Neural cell (in vitro differentiated cells): ENCODE measurements around the gene RMDN2. TPM values are rescaled to one million over a fixed set of nuclear protein-coding genes. Genes with fewer than 3 reads are reported as not detected.

Experiments
- H2AFZ ChIP-seq: fragments of 200-600, 300-800 bp; sonication (generic), shearing (Covaris generic); 2 replicates; pipeline ENCODE4 v1.6.0; 2014; ENCODE audit warnings: low read depth, mild to moderate bottlenecking, antibody characterized with exemption, low read length, moderate library complexity
- H3F3A ChIP-seq: fragments of 200-600 bp; shearing (Covaris generic); 2 replicates; pipeline ENCODE4 v1.6.1; 2016; ENCODE audit warnings: mild to moderate bottlenecking, moderate library complexity, mixed read lengths, antibody characterized with exemption, low read length; ENCODE audit not compliant: insufficient read depth, poor library complexity, severe bottlenecking
- H3K27ac ChIP-seq: fragments of 200-600, 300-800 bp; sonication (generic), shearing (Covaris generic); 2 replicates; pipeline ENCODE4 v1.5.1; 2014; ENCODE audit warnings: mild to moderate bottlenecking, low read length, moderate library complexity
- H3K27me3 ChIP-seq: fragments of 300-800, 200-600 bp; sonication (generic), shearing (Covaris generic); 2 replicates; pipeline ENCODE4 v1.6.0; 2014; ENCODE audit warnings: mild to moderate bottlenecking, low read depth, low read length, moderate library complexity; ENCODE audit not compliant: insufficient read depth
- H3K36me3 ChIP-seq: fragments of 300-800, 200-600 bp; sonication (generic), shearing (Covaris generic); 2 replicates; pipeline ENCODE4 v1.5.1; 2014; ENCODE audit warnings: mild to moderate bottlenecking, antibody characterized with exemption, low read length, moderate library complexity; ENCODE audit not compliant: insufficient read depth
- H3K4me2 ChIP-seq: fragments of 300-800, 200-600 bp; sonication (generic), shearing (Covaris generic); 2 replicates; pipeline ENCODE4 v1.6.0; 2014; ENCODE audit warnings: mild to moderate bottlenecking, low read length
- H3K4me3 ChIP-seq: fragments of 300-800, 200-600 bp; sonication (generic), shearing (Covaris generic); 2 replicates; pipeline ENCODE4 v1.5.1; 2014; ENCODE audit warnings: mild to moderate bottlenecking, low read length, moderate library complexity
- H3K79me2 ChIP-seq: fragments of 200-600 bp; shearing (Covaris generic); replicated peaks from 2 replicates; pipeline ENCODE4 v1.6.0; 2014; ENCODE audit warnings: mild to moderate bottlenecking, low read length, moderate library complexity; ENCODE audit not compliant: insufficient read depth
- H3K9ac ChIP-seq: fragments of 300-800, 200-600 bp; sonication (generic), shearing (Covaris generic); 2 replicates; pipeline ENCODE4 v1.6.1; 2016; ENCODE audit warnings: mild to moderate bottlenecking, low read length, mixed read lengths
- H3K9me2 ChIP-seq: fragments of 200-600 bp; shearing (Covaris generic); 2 replicates; pipeline ENCODE4 v1.6.1; 2016; ENCODE audit warnings: mild to moderate bottlenecking, low read length, mixed read lengths; ENCODE audit not compliant: insufficient read depth
- H3K9me3 ChIP-seq: fragments of 200-600, 300-800 bp; sonication (generic), shearing (Covaris generic); 2 replicates; pipeline ENCODE4 v1.6.1; 2016; ENCODE audit warnings: mild to moderate bottlenecking, mixed run types, low read length, moderate library complexity, mixed read lengths
- H4K20me1 ChIP-seq: fragments of 200-600 bp; shearing (Covaris generic); 2 replicates; pipeline ENCODE4 v1.6.1; 2016; ENCODE audit warnings: mild to moderate bottlenecking, mixed run types; ENCODE audit not compliant: insufficient read depth
- CTCF ChIP-seq: fragments of 450-650 bp; IDR thresholded peaks from 2 replicates; pipeline ENCODE4 v1.5.1; 2014; ENCODE audit warnings: antibody characterized with exemption, mild to moderate bottlenecking, moderate library complexity; ENCODE audit not compliant: poor library complexity, severe bottlenecking
- EP300 ChIP-seq: fragments of 450-650 bp; conservative IDR thresholded peaks from 2 replicates; pipeline ENCODE4 v1.6.1; 2014; ENCODE audit warnings: antibody characterized with exemption, mild to moderate bottlenecking, moderate library complexity; ENCODE audit not compliant: poor library complexity, severe bottlenecking
- EZH2 ChIP-seq: fragments of 200-600, 300-800 bp; shearing (Covaris generic), sonication (generic); IDR thresholded peaks from 2 replicates; pipeline ENCODE4 v1.6.1; 2014; ENCODE audit warnings: antibody characterized with exemption, low read length, borderline replicate concordance, mild to moderate bottlenecking; ENCODE audit not compliant: insufficient read depth, poor library complexity, severe bottlenecking
- MXI1 ChIP-seq: fragments of 450-650 bp; conservative IDR thresholded peaks from 2 replicates; pipeline ENCODE4 v1.6.1; 2014; ENCODE audit warnings: antibody characterized with exemption, mild to moderate bottlenecking; ENCODE audit not compliant: poor library complexity, severe bottlenecking
- POLR2AphosphoS5 ChIP-seq: IDR thresholded peaks from 2 replicates; pipeline ENCODE4 v1.6.1; 2012
- RAD21 ChIP-seq: fragments of 450-650 bp; conservative IDR thresholded peaks from 2 replicates; pipeline ENCODE4 v1.6.1; 2014; ENCODE audit warnings: antibody characterized with exemption, mild to moderate bottlenecking, moderate library complexity
- REST ChIP-seq: IDR thresholded peaks from 2 replicates; pipeline ENCODE4 v1.6.1; 2012; ENCODE audit warnings: borderline replicate concordance
- SMC3 ChIP-seq: fragments of 450-650 bp; conservative IDR thresholded peaks from 2 replicates; pipeline ENCODE4 v1.6.1; 2014; ENCODE audit warnings: antibody characterized with exemption, mild to moderate bottlenecking, moderate library complexity; ENCODE audit not compliant: poor library complexity
- TAF1 ChIP-seq: IDR thresholded peaks from 2 replicates; pipeline ENCODE4 v1.6.1; 2012; ENCODE audit warnings: low read depth
- polyA plus RNA-seq: library from polyadenylated mRNA; depleted of rRNA; stranded (reverse); fragments of >200 nt; gene quantifications from 2 replicates; pipeline ENCODE4 v1.2.3, GENCODE V29; 2014

The RMDN2 gene
- polyA plus RNA-seq, 1 donor from 2014 or later = 5.5 TPM

- no peaks in the 10 kb centered on the region for H3K36me3 ChIP-seq
- no peaks in the 10 kb centered on the region for H3F3A ChIP-seq
- H3K79me2 ChIP-seq = no peaks in the 10 kb centered on the region
- H3K9ac ChIP-seq = no peak overlapping the region
- H3K27me3 ChIP-seq = no peaks in the 10 kb centered on the region
- no peak overlapping the region for H3K4me3 ChIP-seq
- H3K27ac ChIP-seq = no peak overlapping the region
- no peak overlapping the region for H3K4me2 ChIP-seq
- TF ChIP-seq POLR2AphosphoS5 (no peak), MXI1 (no peak), EP300 (no peak), REST (no peak), RAD21 (no peak), TAF1 (no peak), CTCF (no peak), SMC3 (no peak), EZH2 (no peak)
- H2AFZ ChIP-seq = no peak overlapping the region
- H4K20me1 ChIP-seq = no peaks in the 10 kb centered on the region
- H3K9me2 ChIP-seq = no peaks in the 10 kb centered on the region
- no peaks in the 10 kb centered on the region for H3K9me3 ChIP-seq
Measured at GRCh38 chr2:37914340-37914739, 10.7 kb upstream of the RMDN2 start.

- no peak for TF ChIP-seq EP300
- TF ChIP-seq EZH2 = no peak
- TF ChIP-seq MXI1 = no peak
- TF ChIP-seq SMC3 = no peak
- TF ChIP-seq REST = no peak
- TF ChIP-seq RAD21 = no peak
- TF ChIP-seq CTCF = no peak
- no peak for TF ChIP-seq POLR2AphosphoS5
- no peak for TF ChIP-seq TAF1
- no peaks in the 10 kb centered on the region for H3K9me2 ChIP-seq
- no peaks in the 10 kb centered on the region for H3K9me3 ChIP-seq
Measured at GRCh38 chr2:37915773-37916172, 9.3 kb upstream of the RMDN2 start.

More at GRCh38 chr2:37915773-37916172, 9.3 kb upstream of the RMDN2 start:
- Histone ChIP-seq H3K9ac (no peak overlapping the region), H3K79me2 (no peaks in the 10 kb centered on the region), H3F3A (no peaks in the 10 kb centered on the region), H3K4me3 (no peak overlapping the region), H3K27ac (no peak overlapping the region), H4K20me1 (no peaks in the 10 kb centered on the region), H3K36me3 (no peaks in the 10 kb centered on the region), H3K4me2 (no peak overlapping the region), H2AFZ (no peak overlapping the region), H3K27me3 (no peaks in the 10 kb centered on the region)
